ENCODE measurements around the gene AHNAK. TPM values are rescaled to one million over a fixed set of nuclear protein-coding genes. Genes with fewer than 3 reads are reported as not detected.

Gene AHNAK
- total RNA-seq, 1 donor from 2014 or later = 296 TPM

DNA sequence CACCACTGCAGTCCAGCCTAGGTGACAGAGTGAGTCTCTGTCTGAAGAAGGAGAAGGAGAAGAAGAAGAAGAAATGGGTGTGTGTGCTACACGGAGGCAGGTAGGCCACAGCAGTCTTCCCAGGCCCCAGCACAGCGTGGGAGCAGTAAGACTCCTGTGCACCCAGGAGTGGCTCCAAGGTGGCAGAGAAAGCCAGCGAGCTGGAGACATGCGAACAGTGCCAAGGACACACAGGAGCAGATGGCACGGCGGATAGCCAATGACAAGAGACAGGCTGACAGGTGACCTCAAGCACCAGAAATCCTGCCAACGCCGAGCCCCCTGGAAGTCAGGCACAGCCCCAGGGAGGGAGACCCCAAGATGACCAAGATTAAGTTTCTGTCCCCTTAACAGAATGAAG, 136.8 kb downstream of the AHNAK start:
- TF ChIP-seq, protein P1, sequence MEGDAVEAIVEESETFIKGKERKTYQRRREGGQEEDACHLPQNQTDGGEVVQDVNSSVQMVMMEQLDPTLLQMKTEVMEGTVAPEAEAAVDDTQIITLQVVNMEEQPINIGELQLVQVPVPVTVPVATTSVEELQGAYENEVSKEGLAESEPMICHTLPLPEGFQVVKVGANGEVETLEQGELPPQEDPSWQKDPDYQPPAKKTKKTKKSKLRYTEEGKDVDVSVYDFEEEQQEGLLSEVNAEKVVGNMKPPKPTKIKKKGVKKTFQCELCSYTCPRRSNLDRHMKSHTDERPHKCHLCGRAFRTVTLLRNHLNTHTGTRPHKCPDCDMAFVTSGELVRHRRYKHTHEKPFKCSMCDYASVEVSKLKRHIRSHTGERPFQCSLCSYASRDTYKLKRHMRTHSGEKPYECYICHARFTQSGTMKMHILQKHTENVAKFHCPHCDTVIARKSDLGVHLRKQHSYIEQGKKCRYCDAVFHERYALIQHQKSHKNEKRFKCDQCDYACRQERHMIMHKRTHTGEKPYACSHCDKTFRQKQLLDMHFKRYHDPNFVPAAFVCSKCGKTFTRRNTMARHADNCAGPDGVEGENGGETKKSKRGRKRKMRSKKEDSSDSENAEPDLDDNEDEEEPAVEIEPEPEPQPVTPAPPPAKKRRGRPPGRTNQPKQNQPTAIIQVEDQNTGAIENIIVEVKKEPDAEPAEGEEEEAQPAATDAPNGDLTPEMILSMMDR (conservative IDR thresholded peaks at IDR 0.05; ENCODE audit: low read depth, low read length) = no peak
- DNase-seq (ENCODE audit: low read depth) = no peak
- no peak overlapping the region for H3K4me3 ChIP-seq (ENCODE audit: low read depth, low read length)

DNA sequence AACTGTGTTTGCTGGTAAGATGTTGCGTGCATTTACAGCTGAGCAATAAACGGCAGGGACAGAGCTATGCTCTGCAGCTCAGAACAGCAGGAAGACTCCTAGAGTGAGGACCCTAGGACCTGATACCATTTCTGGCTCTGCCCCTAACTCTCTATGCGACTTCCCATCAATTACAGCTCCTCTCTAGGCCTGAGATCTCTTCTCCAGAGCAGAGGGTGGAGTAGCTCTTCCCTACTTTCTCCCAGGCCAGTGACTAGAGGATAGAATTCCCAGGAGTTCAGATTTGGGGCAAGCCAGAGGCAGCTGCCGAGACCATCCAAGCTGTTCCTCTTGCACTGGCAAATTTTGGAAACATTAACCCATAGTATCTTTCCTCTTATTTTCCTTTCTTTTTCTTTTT, 140.6 kb downstream of the AHNAK start:
- TF ChIP-seq, protein P1 (conservative IDR thresholded peaks at IDR 0.05; ENCODE audit: low read depth, low read length) = no peak
- H3K4me3 ChIP-seq (ENCODE audit: low read depth, low read length) = no peak overlapping the region
- DNase-seq (ENCODE audit: low read depth) = no peak

DNA sequence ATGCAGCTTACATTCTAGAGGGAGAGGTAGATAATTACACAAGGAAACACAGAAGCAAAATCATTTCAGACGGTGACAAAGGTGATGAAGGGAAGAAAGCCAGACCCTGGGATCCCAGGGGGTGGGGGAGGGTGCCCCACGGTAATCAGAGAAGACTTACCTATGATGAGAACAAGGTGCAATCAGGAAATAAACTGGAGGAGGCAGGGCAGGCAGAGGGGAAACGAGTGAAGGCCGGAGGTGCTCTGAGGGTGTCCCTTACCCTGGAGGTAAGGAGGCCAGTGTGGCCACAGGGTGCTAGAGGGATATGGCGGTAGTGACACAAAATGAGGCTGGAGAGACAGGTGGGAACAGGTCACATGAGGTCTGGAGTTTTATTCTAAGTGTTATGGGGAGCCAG, 141.7 kb downstream of the AHNAK start:
- H3K4me3 ChIP-seq (ENCODE audit: low read depth, low read length) = no peak overlapping the region
- DNase-seq (ENCODE audit: low read depth) = no peak
- TF ChIP-seq, protein P1 (conservative IDR thresholded peaks at IDR 0.05; ENCODE audit: low read depth, low read length) = no peak

DNA sequence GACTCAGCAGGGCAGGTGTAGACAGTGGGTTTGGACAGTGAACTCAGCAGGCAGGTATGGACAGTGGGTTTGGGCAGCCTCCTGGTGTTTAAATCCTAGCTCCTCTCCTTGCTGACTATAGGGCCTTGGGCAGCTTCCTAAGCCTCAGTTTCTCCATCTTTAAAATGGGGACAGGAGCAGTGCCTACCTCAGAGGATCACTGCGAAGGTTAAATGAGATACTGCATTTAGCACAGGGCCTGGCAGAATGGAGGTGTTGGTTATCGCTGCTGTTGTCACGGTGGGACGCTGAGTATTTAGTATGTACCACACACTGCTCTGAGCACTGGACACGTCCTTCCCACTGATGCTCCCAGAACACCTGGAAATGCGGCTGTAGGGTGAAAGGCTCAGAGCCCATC, 142.2 kb downstream of the AHNAK start:
- no peak for DNase-seq (ENCODE audit: low read depth)
- TF ChIP-seq, protein P1 (conservative IDR thresholded peaks at IDR 0.05; ENCODE audit: low read depth, low read length) = no peak
- no peak overlapping the region for H3K4me3 ChIP-seq (ENCODE audit: low read depth, low read length)

DNA sequence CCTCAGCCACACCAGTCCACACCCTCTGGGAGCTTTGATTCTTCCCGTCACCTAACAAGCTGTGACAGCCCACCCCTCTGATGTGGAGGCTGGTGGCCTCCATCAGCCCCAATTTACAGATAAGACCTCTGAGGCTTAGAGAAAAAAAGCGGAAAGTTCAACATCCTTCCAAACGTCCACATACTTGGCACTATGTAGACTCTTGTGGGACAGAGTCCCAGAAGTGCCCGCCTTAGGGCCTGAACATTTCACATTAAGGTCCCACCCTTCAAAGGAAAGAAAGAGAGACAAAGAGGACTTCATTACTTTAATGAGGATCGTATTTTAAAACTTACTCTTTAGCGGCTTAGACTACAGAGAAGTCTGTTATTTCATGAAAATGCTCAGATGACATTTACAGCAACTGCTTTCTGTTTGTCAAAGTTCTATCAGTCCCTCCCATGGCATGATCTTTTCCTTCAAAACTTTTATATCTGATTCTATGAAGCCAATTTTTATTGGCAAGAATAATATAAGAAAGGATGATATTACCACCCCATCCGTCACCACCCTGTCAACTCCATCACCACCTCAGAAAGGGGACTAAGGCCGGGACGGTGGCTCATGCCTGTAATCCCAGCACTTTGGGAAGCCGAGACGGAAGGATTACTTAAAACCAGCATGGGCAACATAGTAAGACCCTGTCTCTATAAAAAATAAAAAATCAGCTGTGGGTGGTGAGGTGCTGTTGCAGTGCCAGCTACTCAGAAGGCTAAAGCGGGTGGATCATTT, 143.5 kb downstream of the AHNAK start:
- no peak overlapping the region for H3K4me3 ChIP-seq (ENCODE audit: low read depth, low read length)
- TF ChIP-seq, protein P1 (conservative IDR thresholded peaks at IDR 0.05; ENCODE audit: low read depth, low read length) = no peak

DNA sequence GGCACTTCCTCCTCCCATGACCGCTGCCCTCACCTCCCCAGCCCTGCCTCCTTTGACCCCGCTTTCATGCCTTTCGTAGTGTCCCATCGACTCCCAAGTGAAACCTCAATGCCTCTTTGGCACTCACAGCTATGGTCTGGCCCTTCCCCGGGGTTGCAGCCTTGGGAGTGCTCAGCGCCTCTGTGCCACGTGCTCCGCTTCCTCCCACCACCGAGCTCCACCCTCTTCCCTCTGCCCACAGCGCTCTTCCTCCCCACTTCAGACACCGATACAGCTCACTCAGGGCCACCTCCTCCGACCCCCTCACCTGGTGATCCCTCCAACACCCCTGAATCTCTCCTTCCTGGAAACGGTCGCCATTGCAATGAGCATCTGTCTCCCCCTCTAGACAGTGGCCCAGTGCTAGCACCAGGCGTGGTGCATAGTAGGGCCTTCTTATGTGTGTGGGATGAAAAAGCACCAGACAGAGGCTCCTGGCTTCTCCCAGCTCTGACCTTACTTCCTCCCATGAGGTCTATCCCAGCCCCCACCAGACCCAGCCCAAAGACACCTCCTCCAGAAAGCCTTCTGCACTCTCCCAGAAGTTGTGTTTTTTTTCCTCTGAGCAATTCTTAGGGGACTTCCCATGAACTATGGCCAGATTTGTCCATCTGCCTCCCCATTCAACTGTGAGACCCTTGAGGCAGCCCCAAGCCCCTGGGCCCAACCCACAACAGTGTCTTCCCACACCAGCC, 144.2 kb downstream of the AHNAK start:
- H3K4me3 ChIP-seq (ENCODE audit: low read depth, low read length) = no peak overlapping the region
- DNase-seq (ENCODE audit: low read depth) = no peak
- TF ChIP-seq, protein P1 (conservative IDR thresholded peaks at IDR 0.05; ENCODE audit: low read depth, low read length) = no peak

More for the DNA sequence above, 143.5 kb downstream of the AHNAK start:
- DNase-seq (ENCODE audit: low read depth) = no peak
